ENCODE measurements around the gene BCL11B. TPM values are rescaled to one million over a fixed set of nuclear protein-coding genes. Genes with fewer than 3 reads are reported as not detected.

The BCL11B gene
- total and polyA plus RNA-seq, 11 donors = 0.04 to 2.1 (median 0.15) TPM; not detected in 3

DNA sequence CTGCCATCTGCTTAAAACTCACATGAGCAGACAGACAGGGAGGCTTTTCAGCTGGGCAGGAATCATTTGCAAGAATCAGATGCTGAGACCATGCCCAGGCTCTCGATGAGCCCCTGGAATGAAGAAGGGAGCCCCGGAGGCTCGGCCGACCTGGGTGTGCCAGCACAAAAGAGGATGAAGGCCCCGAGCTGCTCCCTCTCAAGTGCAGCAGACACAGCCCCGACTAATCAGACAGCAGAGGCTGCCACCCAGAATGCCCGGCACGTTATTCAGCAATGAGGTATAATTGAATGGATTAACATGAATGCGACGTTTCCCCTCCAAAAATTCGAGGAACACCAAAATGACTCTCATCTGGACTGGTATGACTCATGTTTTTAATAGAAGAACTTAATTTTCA, 58.9 kb downstream of the BCL11B start:
- Histone ChIP-seq H3K27me3 (peaks cover 0 to 17% (median 0%) of the 10 kb centered on the region in 9 donors), H3K9me3 (no peaks in the 10 kb centered on the region), H3K36me3 (no peaks in the 10 kb centered on the region), H3K27ac (no peak overlapping the region), H3K4me1 (peaks cover 0 to 9% (median 0%) of the 10 kb centered on the region in 12 donors), H3K4me3 (no peak overlapping the region)
- intact Hi-C loops (cut with DNase I) = no loop called here
- DNase-seq (no peak), ATAC-seq (no peak)
- TF ChIP-seq POLR2A (IDR thresholded peaks at IDR 0.05) (no peak), CTCF (IDR thresholded peaks at IDR 0.05) (no peak)
- WGBS, 4 donors = 81 to 85% (median 84%) methylated on average over 8 to 11 of the region's 11 CpGs

- Histone ChIP-seq H3K9me3 (no peaks in the 10 kb centered on the region), H3K27me3 (peaks cover 0 to 17% (median 0%) of the 10 kb centered on the region in 9 donors), H3K36me3 (no peaks in the 10 kb centered on the region), H3K4me1 (peaks cover 0 to 9% (median 0%) of the 10 kb centered on the region in 12 donors), H3K27ac (no peak overlapping the region), H3K4me3 (no peak overlapping the region)
- 77 to 87% (median 85%) methylated on average over 3 of the region's 3 CpGs for WGBS, 4 donors
- intact Hi-C loops (cut with DNase I) = no loop called here
- ATAC-seq = no peak
- no peak for DNase-seq
- TF ChIP-seq POLR2A (IDR thresholded peaks at IDR 0.05) = no peak
- no peak for TF ChIP-seq CTCF (IDR thresholded peaks at IDR 0.05)
These were observed 59.4 kb downstream of the BCL11B start for GRCh38 chr14:99212646-99213045.

GRCh38 chr14:99212199-99212598, 59.8 kb downstream of the BCL11B start:
- H3K27me3 ChIP-seq = peaks cover 0 to 17% (median 0%) of the 10 kb centered on the region in 9 donors
- H3K36me3 ChIP-seq = no peaks in the 10 kb centered on the region
- peaks cover 0 to 9% (median 0%) of the 10 kb centered on the region in 12 donors for H3K4me1 ChIP-seq
- ATAC-seq = no peak
- no peak for TF ChIP-seq POLR2A (IDR thresholded peaks at IDR 0.05)
- DNase-seq = peak in 1 of 5 donors; percentile 45
- WGBS, 4 donors = 69 to 87% (median 79%) methylated on average over 6 to 7 of the region's 7 CpGs
- H3K9me3 ChIP-seq = no peaks in the 10 kb centered on the region
- intact Hi-C loops (cut with DNase I) = no loop called here
- H3K4me3 ChIP-seq = no peak overlapping the region
- H3K27ac ChIP-seq = no peak overlapping the region

- no peaks in the 10 kb centered on the region for H3K9me3 ChIP-seq
- TF ChIP-seq POLR2A (IDR thresholded peaks at IDR 0.05) (no peak), CTCF (IDR thresholded peaks at IDR 0.05) (no peak)
- H3K27me3 ChIP-seq = peaks cover 0 to 17% (median 0%) of the 10 kb centered on the region in 9 donors
- DNase-seq (no peak), ATAC-seq (no peak)
- no peaks in the 10 kb centered on the region for H3K36me3 ChIP-seq
- intact Hi-C loops (cut with DNase I) = no loop called here
- H3K27ac ChIP-seq = no peak overlapping the region
- H3K4me3 ChIP-seq = no peak overlapping the region
- H3K4me1 ChIP-seq = peaks cover 0 to 9% (median 0%) of the 10 kb centered on the region in 12 donors
- 79 to 86% (median 83%) methylated on average over 9 of the region's 9 CpGs for WGBS, 4 donors
These were observed 60.6 kb downstream of the BCL11B start for GRCh38 chr14:99211410-99211809.

DNA sequence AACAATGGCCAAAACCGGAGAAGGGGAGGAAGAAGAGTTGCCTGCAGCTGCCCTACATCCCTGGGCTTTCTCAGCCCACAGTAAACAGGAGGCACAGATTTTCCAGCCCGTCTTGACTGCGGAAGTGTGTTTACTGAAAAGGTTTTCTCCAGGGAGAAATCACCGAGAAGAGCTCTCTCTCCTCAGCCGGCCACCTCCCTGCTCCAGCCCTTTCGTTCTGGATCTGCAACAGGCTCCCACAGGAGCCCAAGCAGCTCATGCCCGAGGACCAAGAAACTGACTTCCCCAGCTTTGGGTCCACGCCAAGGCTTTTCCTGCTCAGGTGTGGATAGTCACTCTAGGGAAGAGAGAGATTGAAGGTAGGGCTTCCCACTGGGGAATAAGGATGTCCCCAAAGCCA, 61.7 kb downstream of the BCL11B start:
- no peak overlapping the region for H3K27ac ChIP-seq
- no peak overlapping the region for H3K4me3 ChIP-seq
- no peaks in the 10 kb centered on the region for H3K9me3 ChIP-seq
- H3K36me3 ChIP-seq = no peaks in the 10 kb centered on the region
- TF ChIP-seq CTCF (IDR thresholded peaks at IDR 0.05) (no peak), POLR2A (IDR thresholded peaks at IDR 0.05) (no peak)
- intact Hi-C loops (cut with DNase I) = no loop called here
- peaks cover 0 to 17% (median 0%) of the 10 kb centered on the region in 9 donors for H3K27me3 ChIP-seq
- H3K4me1 ChIP-seq = peaks cover 0 to 9% (median 0%) of the 10 kb centered on the region in 12 donors
- ATAC-seq (no peak), DNase-seq (no peak)
- WGBS, 4 donors = 55 to 70% (median 66%) methylated on average over 8 of the region's 8 CpGs
